Esophagus mucosa (tissue), 1 donor: ENCODE results near the gene SEMA3A. TPM values are rescaled to one million over a fixed set of nuclear protein-coding genes. Genes with fewer than 3 reads are reported as not detected.

Experiments
- ATAC-seq: fragments of 200-7000 bp; cut with Tn5 transposase; one replicate; pipeline ENCODE4 v1.9.1; 2020
- total RNA-seq: library from RNA; stranded (reverse); gene quantifications from one replicate; pipeline ENCODE4 v1.2.4, GENCODE V29; 2023
- donor health status: DM: yes; HTN: yes; CAD: no.

Gene SEMA3A
- total RNA-seq, 1 donor from 2014 or later: 0.56 TPM

GRCh38 chr7:84195295-84196060 is 889 bp upstream of the SEMA3A start:
- no peak for ATAC-seq

- no peak for ATAC-seq
Measured at GRCh38 chr7:84193747-84194146, 842 bp downstream of the SEMA3A start.

- no peak for ATAC-seq
Measured at GRCh38 chr7:84191842-84192241, 2.7 kb downstream of the SEMA3A start.

GRCh38 chr7:84191261-84191660 is 3.3 kb downstream of the SEMA3A start:
- ATAC-seq: no peak

- ATAC-seq: no peak
Measured at GRCh38 chr7:84190016-84190705, 4.4 kb downstream of the SEMA3A start.

- no peak for ATAC-seq
Measured at GRCh38 chr7:84188786-84189405, 5.7 kb downstream of the SEMA3A start.

GRCh38 chr7:84187813-84188510 is 6.6 kb downstream of the SEMA3A start:
- ATAC-seq: no peak

- no peak for ATAC-seq
Measured at GRCh38 chr7:84187087-84187805, 7.3 kb downstream of the SEMA3A start.

GRCh38 chr7:84183741-84184140 is 10.8 kb downstream of the SEMA3A start:
- ATAC-seq: no peak

- no peak for ATAC-seq
Measured at GRCh38 chr7:84182301-84182700, 12.3 kb downstream of the SEMA3A start.

GRCh38 chr7:84181628-84182027 is 13.0 kb downstream of the SEMA3A start:
- no peak for ATAC-seq

GRCh38 chr7:84177758-84178412 is 16.7 kb downstream of the SEMA3A start:
- ATAC-seq: no peak

- ATAC-seq: no peak
Measured at GRCh38 chr7:84176716-84177115, 17.9 kb downstream of the SEMA3A start.

- ATAC-seq: no peak
Measured at GRCh38 chr7:84175461-84175860, 19.1 kb downstream of the SEMA3A start.

GRCh38 chr7:84170646-84171045 is 23.9 kb downstream of the SEMA3A start:
- ATAC-seq: no peak

GRCh38 chr7:84162584-84162983 is 32.0 kb downstream of the SEMA3A start:
- no peak for ATAC-seq

GRCh38 chr7:84162125-84162524 is 32.5 kb downstream of the SEMA3A start:
- ATAC-seq: no peak

GRCh38 chr7:84161398-84161797 is 33.2 kb downstream of the SEMA3A start:
- no peak for ATAC-seq

GRCh38 chr7:84159435-84159834 is 35.2 kb downstream of the SEMA3A start:
- ATAC-seq: no peak

GRCh38 chr7:84157171-84157570 is 37.4 kb downstream of the SEMA3A start:
- ATAC-seq: no peak

- ATAC-seq: no peak
Measured at GRCh38 chr7:84154991-84155781, 39.4 kb downstream of the SEMA3A start.
